HepG2 (cell line): ENCODE measurements around the gene CNTF. TPM values are rescaled to one million over a fixed set of nuclear protein-coding genes. Genes with fewer than 3 reads are reported as not detected.

Experiments used
- HNF4A ChIP-seq: sonication (generic); formaldehyde crosslinking; IDR thresholded peaks from 2 replicates; pipeline ENCODE4 v1.4.0; 2020; ENCODE audit warnings: missing genetic modification reagents
- HOXA7 ChIP-seq: sonication (generic); formaldehyde crosslinking; IDR thresholded peaks from 2 replicates; pipeline ENCODE4 v1.8.1; 2022; ENCODE audit warnings: mild to moderate bottlenecking, missing genetic modification reagents, moderate library complexity
- KLF15 ChIP-seq: sonication (generic); formaldehyde crosslinking; IDR thresholded peaks from 2 replicates; pipeline ENCODE4 v1.8.1; 2023; ENCODE audit warnings: borderline replicate concordance, mild to moderate bottlenecking, inconsistent platforms, missing genetic modification reagents, mixed read lengths
- MXI1 ChIP-seq: IDR thresholded peaks from 3 replicates; pipeline ENCODE4 v1.6.1; 2012; ENCODE audit warnings: low read depth, low read length, inconsistent platforms, borderline replicate concordance
- PCBP2 ChIP-seq: fragments of 200-400 bp; formaldehyde crosslinking; optimal IDR thresholded peaks from 2 replicates; pipeline ENCODE3; 2018; ENCODE audit warnings: low read length, low read depth; ENCODE audit not compliant: poor library complexity, severe bottlenecking
- PLSCR1 ChIP-seq: sonication (generic); formaldehyde crosslinking; IDR thresholded peaks from 2 replicates; pipeline ENCODE4 v1.5.0; 2020; ENCODE audit warnings: missing genetic modification reagents, mild to moderate bottlenecking, borderline replicate concordance
- RORA ChIP-seq: sonication (generic); formaldehyde crosslinking; IDR thresholded peaks from 2 replicates; pipeline ENCODE4 v1.5.0; 2020; ENCODE audit warnings: mild to moderate bottlenecking, missing genetic modification reagents, moderate library complexity
- TFDP2 ChIP-seq: sonication (generic); formaldehyde crosslinking; IDR thresholded peaks from 2 replicates; pipeline ENCODE4 v1.4.0; 2020; ENCODE audit warnings: missing genetic modification reagents
- THAP9 ChIP-seq: sonication (generic); formaldehyde crosslinking; IDR thresholded peaks from 2 replicates; pipeline ENCODE4; 2020; ENCODE audit warnings: missing genetic modification reagents, mild to moderate bottlenecking, borderline replicate concordance
- THRA ChIP-seq: sonication (generic); formaldehyde crosslinking; IDR thresholded peaks from 2 replicates; pipeline ENCODE4 v1.4.0; 2020; ENCODE audit warnings: missing genetic modification reagents, borderline replicate concordance
- ZBTB40 ChIP-seq, 2 experiments: fragments of 450-650 bp in 1 of 2; sonication (generic) in 1 of 2; formaldehyde crosslinking in 1 of 2; IDR thresholded peaks; 2 replicates each; pipeline versions ENCODE4 v1.6.1 to v1.8.0; 2016 to 2022; ENCODE audit warnings: antibody characterized with exemption in 1 of 2, mild to moderate bottlenecking in 1 of 2, missing genetic modification reagents in 1 of 2
- ZNF33A ChIP-seq: sonication (generic); formaldehyde crosslinking; IDR thresholded peaks from 2 replicates; pipeline ENCODE4 v1.5.1; 2020; ENCODE audit warnings: missing genetic modification reagents, mild to moderate bottlenecking, moderate library complexity, borderline replicate concordance
- ZSCAN9 ChIP-seq: IDR thresholded peaks from 2 replicates; pipeline ENCODE4 v1.6.1; 2016; ENCODE audit warnings: borderline replicate concordance
- polyA plus RNA-seq, 8 experiments: library from polyadenylated mRNA; depleted of rRNA in 3 of 8; stranded (reverse) in 7 of 8; unstranded in 1 of 8; fragments of >200 nt; fragmentation: Illumina TruSeq in 4 of 8; extraction: Trizol in 4 of 8; gene quantifications; 2 replicates each; pipeline versions ENCODE4 v1.2.1 to v1.2.3, GENCODE V29; 2011 to 2016; ENCODE audit warnings: low read depth in 4 of 8, missing spikeins in 1 of 8, mixed read lengths in 1 of 8; ENCODE audit not compliant: insufficient read depth in 1 of 8
- total RNA-seq, 5 experiments: library from RNA; depleted of rRNA; stranded (reverse); fragments of >200 nt; fragmentation: Illumina TruSeq; extraction: Trizol; gene quantifications; 2 replicates each; pipeline ENCODE4 v1.2.3, GENCODE V29; 2016; ENCODE audit warnings: low read depth in 1 of 5

Gene CNTF
- total and polyA plus RNA-seq, 2 of the 13 experiments (the other 11 are each of a cell fraction or from before 2014, with no cell fraction given): 0.51 to 2.3 TPM

GRCh38 chr11:58578136-58578634 is 44.3 kb upstream of the CNTF start (continued):
- no peak for TF ChIP-seq KLF15
- no peak for TF ChIP-seq TFDP2
- TF ChIP-seq HNF4A (CRISPR knock-in tag): no peak
- no peak for TF ChIP-seq THRA (CRISPR knock-in tag)
- peak; percentile 87; the same call in 1 of the 2 replicates for TF ChIP-seq THAP9 (CRISPR knock-in tag)
- no peak for TF ChIP-seq HOXA7 (CRISPR knock-in tag)
- peak; percentile 48 for TF ChIP-seq ZBTB40 (IDR thresholded peaks at IDR 0.05)
- TF ChIP-seq ZBTB40 (CRISPR knock-in tag; IDR thresholded peaks at IDR 0.05): no peak
- no peak for TF ChIP-seq ZSCAN9
- no peak for TF ChIP-seq PCBP2
- TF ChIP-seq RORA (CRISPR knock-in tag): no peak
- TF ChIP-seq ZNF33A (CRISPR knock-in tag): no peak
- TF ChIP-seq MXI1: peak; percentile 24; the same call in 1 of the 3 replicates
- no peak for TF ChIP-seq PLSCR1
